ENCODE data around the gene LRP2BP.

DNA sequence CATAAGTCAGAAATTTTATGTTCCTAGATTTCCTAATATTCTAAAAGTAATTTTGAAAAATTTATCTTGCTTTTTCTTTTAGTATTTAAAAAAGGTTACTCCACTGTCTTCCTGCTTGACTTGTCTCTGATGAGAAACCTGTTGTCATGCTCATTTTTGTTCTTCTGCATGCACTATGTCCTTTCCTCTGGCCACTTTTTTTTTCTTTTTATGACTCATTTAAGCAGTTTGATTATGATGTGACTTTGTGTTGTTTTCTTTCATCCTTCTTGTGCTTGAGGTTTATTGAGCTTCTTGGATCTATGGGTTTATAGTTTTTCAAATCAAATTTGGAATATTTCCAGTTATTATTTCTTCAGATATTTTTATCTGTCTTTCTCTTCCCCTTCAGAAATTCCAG is 42.1 kb upstream of the LRP2BP start:
- TF ChIP-seq, protein P1, sequence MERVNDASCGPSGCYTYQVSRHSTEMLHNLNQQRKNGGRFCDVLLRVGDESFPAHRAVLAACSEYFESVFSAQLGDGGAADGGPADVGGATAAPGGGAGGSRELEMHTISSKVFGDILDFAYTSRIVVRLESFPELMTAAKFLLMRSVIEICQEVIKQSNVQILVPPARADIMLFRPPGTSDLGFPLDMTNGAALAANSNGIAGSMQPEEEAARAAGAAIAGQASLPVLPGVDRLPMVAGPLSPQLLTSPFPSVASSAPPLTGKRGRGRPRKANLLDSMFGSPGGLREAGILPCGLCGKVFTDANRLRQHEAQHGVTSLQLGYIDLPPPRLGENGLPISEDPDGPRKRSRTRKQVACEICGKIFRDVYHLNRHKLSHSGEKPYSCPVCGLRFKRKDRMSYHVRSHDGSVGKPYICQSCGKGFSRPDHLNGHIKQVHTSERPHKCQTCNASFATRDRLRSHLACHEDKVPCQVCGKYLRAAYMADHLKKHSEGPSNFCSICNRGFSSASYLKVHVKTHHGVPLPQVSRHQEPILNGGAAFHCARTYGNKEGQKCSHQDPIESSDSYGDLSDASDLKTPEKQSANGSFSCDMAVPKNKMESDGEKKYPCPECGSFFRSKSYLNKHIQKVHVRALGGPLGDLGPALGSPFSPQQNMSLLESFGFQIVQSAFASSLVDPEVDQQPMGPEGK (CRISPR knock-in tag; IDR thresholded peaks at IDR 0.05; ENCODE audit: borderline replicate concordance), result no peak
- TF ChIP-seq ISL1 (CRISPR knock-in tag; IDR thresholded peaks at IDR 0.05), result no peak
- TF ChIP-seq, protein P2, sequence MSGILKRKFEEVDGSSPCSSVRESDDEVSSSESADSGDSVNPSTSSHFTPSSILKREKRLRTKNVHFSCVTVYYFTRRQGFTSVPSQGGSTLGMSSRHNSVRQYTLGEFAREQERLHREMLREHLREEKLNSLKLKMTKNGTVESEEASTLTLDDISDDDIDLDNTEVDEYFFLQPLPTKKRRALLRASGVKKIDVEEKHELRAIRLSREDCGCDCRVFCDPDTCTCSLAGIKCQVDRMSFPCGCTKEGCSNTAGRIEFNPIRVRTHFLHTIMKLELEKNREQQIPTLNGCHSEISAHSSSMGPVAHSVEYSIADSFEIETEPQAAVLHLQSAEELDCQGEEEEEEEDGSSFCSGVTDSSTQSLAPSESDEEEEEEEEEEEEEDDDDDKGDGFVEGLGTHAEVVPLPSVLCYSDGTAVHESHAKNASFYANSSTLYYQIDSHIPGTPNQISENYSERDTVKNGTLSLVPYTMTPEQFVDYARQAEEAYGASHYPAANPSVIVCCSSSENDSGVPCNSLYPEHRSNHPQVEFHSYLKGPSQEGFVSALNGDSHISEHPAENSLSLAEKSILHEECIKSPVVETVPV (CRISPR knock-in tag; IDR thresholded peaks at IDR 0.05), result no peak
- TF ChIP-seq, protein P3, sequence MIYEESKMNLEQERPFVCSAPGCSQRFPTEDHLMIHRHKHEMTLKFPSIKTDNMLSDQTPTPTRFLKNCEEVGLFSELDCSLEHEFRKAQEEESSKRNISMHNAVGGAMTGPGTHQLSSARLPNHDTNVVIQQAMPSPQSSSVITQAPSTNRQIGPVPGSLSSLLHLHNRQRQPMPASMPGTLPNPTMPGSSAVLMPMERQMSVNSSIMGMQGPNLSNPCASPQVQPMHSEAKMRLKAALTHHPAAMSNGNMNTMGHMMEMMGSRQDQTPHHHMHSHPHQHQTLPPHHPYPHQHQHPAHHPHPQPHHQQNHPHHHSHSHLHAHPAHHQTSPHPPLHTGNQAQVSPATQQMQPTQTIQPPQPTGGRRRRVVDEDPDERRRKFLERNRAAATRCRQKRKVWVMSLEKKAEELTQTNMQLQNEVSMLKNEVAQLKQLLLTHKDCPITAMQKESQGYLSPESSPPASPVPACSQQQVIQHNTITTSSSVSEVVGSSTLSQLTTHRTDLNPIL (CRISPR knock-in tag; IDR thresholded peaks at IDR 0.05; ENCODE audit: low read depth), result no peak
- TF ChIP-seq, protein P4, sequence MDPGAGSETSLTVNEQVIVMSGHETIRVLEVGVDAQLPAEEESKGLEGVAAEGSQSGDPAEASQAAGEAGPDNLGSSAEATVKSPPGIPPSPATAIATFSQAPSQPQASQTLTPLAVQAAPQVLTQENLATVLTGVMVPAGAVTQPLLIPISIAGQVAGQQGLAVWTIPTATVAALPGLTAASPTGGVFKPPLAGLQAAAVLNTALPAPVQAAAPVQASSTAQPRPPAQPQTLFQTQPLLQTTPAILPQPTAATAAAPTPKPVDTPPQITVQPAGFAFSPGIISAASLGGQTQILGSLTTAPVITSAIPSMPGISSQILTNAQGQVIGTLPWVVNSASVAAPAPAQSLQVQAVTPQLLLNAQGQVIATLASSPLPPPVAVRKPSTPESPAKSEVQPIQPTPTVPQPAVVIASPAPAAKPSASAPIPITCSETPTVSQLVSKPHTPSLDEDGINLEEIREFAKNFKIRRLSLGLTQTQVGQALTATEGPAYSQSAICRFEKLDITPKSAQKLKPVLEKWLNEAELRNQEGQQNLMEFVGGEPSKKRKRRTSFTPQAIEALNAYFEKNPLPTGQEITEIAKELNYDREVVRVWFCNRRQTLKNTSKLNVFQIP (CRISPR knock-in tag; IDR thresholded peaks at IDR 0.05; ENCODE audit: borderline replicate concordance, low read depth), result no peak
- no peak for TF ChIP-seq BACH2 (CRISPR knock-in tag; IDR thresholded peaks at IDR 0.05; ENCODE audit: borderline replicate concordance)
- TF ChIP-seq, protein P5, sequence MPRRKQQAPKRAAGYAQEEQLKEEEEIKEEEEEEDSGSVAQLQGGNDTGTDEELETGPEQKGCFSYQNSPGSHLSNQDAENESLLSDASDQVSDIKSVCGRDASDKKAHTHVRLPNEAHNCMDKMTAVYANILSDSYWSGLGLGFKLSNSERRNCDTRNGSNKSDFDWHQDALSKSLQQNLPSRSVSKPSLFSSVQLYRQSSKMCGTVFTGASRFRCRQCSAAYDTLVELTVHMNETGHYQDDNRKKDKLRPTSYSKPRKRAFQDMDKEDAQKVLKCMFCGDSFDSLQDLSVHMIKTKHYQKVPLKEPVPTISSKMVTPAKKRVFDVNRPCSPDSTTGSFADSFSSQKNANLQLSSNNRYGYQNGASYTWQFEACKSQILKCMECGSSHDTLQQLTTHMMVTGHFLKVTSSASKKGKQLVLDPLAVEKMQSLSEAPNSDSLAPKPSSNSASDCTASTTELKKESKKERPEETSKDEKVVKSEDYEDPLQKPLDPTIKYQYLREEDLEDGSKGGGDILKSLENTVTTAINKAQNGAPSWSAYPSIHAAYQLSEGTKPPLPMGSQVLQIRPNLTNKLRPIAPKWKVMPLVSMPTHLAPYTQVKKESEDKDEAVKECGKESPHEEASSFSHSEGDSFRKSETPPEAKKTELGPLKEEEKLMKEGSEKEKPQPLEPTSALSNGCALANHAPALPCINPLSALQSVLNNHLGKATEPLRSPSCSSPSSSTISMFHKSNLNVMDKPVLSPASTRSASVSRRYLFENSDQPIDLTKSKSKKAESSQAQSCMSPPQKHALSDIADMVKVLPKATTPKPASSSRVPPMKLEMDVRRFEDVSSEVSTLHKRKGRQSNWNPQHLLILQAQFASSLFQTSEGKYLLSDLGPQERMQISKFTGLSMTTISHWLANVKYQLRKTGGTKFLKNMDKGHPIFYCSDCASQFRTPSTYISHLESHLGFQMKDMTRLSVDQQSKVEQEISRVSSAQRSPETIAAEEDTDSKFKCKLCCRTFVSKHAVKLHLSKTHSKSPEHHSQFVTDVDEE (CRISPR knock-in tag; IDR thresholded peaks at IDR 0.05), result no peak
- no peak for TF ChIP-seq ZFP3 (CRISPR knock-in tag; IDR thresholded peaks at IDR 0.05)
- no peak for TF ChIP-seq ARNTL (CRISPR knock-in tag; IDR thresholded peaks at IDR 0.05; ENCODE audit: borderline replicate concordance, low read depth)
- no peak for TF ChIP-seq SNAI2 (CRISPR knock-in tag; IDR thresholded peaks at IDR 0.05)
- no peak for TF ChIP-seq ZNF70 (CRISPR knock-in tag; IDR thresholded peaks at IDR 0.05)
- no peak for TF ChIP-seq ZC3H10 (CRISPR knock-in tag; IDR thresholded peaks at IDR 0.05)
